IMR-90 (cell line): ENCODE results near the gene NEK11. TPM values are rescaled to one million over a fixed set of nuclear protein-coding genes. Genes with fewer than 3 reads are reported as not detected.

Experiments
- ATAC-seq: fragments of 200-7000 bp; cut with Tn5 transposase; 2 replicates; pipeline ENCODE4 v1.9.1; 2020; ENCODE audit warnings: low read depth, mild to moderate bottlenecking, moderate library complexity
- BruUV-seq: library from RNA; stranded (reverse); fragments of 400-500 nt; replicated peaks from 2 replicates; lab custom pipeline; 2021; lab: Mats Ljungman, UMichigan
- CTCF ChIA-PET: fragments of 300-600 bp; formaldehyde crosslinking; extraction: SDS; loops from one replicate; lab custom pipeline; 2021; ENCODE audit warnings: antibody characterized with exemption; lab: Yijun Ruan, JAX
- POLR2A ChIA-PET: fragments of 300-600 bp; sonication (Branson Sonifier 250); formaldehyde crosslinking; loops from one replicate; lab custom pipeline; 2022; ENCODE audit warnings: antibody characterized with exemption; ENCODE audit not compliant: unreplicated experiment; lab: Charles Lee
- DNase-seq: peaks from one replicate; pipeline ENCODE4 v3.0.0; 2013
- H2AFZ ChIP-seq: replicated peaks from 2 replicates; pipeline ENCODE3; 2013; ENCODE audit warnings: low read length, mild to moderate bottlenecking; ENCODE audit not compliant: poor library complexity
- H2AK5ac ChIP-seq: 2 replicates; pipeline ENCODE4 v1.6.1; 2013; ENCODE audit warnings: low read depth, low read length, inconsistent platforms
- H2AK9ac ChIP-seq: replicated peaks from 2 replicates; pipeline ENCODE3; 2013; ENCODE audit warnings: mild to moderate bottlenecking, low read depth, low read length, moderate library complexity; ENCODE audit not compliant: poor library complexity
- H2BK120ac ChIP-seq: 2 replicates; pipeline ENCODE4 v1.6.1; 2013; ENCODE audit warnings: low read depth, low read length, inconsistent platforms
- H2BK15ac ChIP-seq: 3 replicates; pipeline ENCODE4 v1.6.1; 2013; ENCODE audit warnings: low read depth, low read length, inconsistent platforms
- H2BK20ac ChIP-seq: 2 replicates; pipeline ENCODE4 v1.6.1; 2013; ENCODE audit warnings: low read depth, mild to moderate bottlenecking, inconsistent platforms, low read length, moderate library complexity
- H2BK5ac ChIP-seq: 2 replicates; pipeline ENCODE4 v1.6.1; 2013; ENCODE audit warnings: mild to moderate bottlenecking, low read depth, low read length, inconsistent platforms; ENCODE audit not compliant: poor library complexity, severe bottlenecking
- H3K14ac ChIP-seq: replicated peaks from 2 replicates; pipeline ENCODE4 v1.6.1; 2013; ENCODE audit warnings: low read depth, low read length, inconsistent platforms
- H3K18ac ChIP-seq: 2 replicates; pipeline ENCODE4 v1.6.1; 2013; ENCODE audit warnings: low read depth, low read length, control low read depth
- H3K23ac ChIP-seq: 2 replicates; pipeline ENCODE4 v1.6.1; 2013; ENCODE audit warnings: low read depth, low read length, inconsistent platforms
- H3K27ac ChIP-seq: 2 replicates; pipeline ENCODE4 v1.5.1; 2013; ENCODE audit warnings: mild to moderate bottlenecking, control low read depth, low read length; ENCODE audit not compliant: insufficient read depth
- H3K27me3 ChIP-seq: 2 replicates; pipeline ENCODE4 v1.6.1; 2013; ENCODE audit warnings: low read length; ENCODE audit not compliant: control insufficient read depth, insufficient read depth
- H3K36me3 ChIP-seq: 2 replicates; pipeline ENCODE4 v1.6.1; 2013; ENCODE audit warnings: low read length, mixed read lengths; ENCODE audit not compliant: control insufficient read depth, insufficient read depth
- H3K4ac ChIP-seq: 2 replicates; pipeline ENCODE4 v1.6.1; 2013; ENCODE audit warnings: low read depth, low read length, inconsistent platforms
- H3K4me1 ChIP-seq: 2 replicates; pipeline ENCODE4 v1.6.1; 2013; ENCODE audit warnings: low read length, mixed read lengths; ENCODE audit not compliant: control insufficient read depth, insufficient read depth
- H3K4me2 ChIP-seq: 2 replicates; pipeline ENCODE4 v1.6.1; 2013; ENCODE audit warnings: low read depth, mild to moderate bottlenecking, control low read depth, low read length, moderate library complexity
- H3K4me3 ChIP-seq: 2 replicates; pipeline ENCODE4 v1.5.1; 2013; ENCODE audit warnings: low read depth, mild to moderate bottlenecking, control low read depth, low read length, moderate library complexity; ENCODE audit not compliant: insufficient read depth
- H3K56ac ChIP-seq: 2 replicates; pipeline ENCODE4 v1.6.1; 2013; ENCODE audit warnings: low read length, inconsistent platforms; ENCODE audit not compliant: insufficient read depth; ENCODE audit errors: extremely low read depth
- H3K79me1 ChIP-seq, 2 experiments: 2 replicates each; pipeline ENCODE4 v1.6.1; 2013; ENCODE audit warnings: low read length in 2 of 2, inconsistent platforms in 1 of 2, low read depth in 1 of 2
- H3K9ac ChIP-seq: 2 replicates; pipeline ENCODE4 v1.6.1; 2013; ENCODE audit warnings: low read depth, low read length, control low read depth
- H3K9me1 ChIP-seq: 2 replicates; pipeline ENCODE4 v1.6.1; 2013; ENCODE audit warnings: low read length, inconsistent platforms; ENCODE audit not compliant: insufficient read depth
- H3K9me3 ChIP-seq: 2 replicates; pipeline ENCODE4 v1.6.1; 2013; ENCODE audit warnings: low read length; ENCODE audit not compliant: control insufficient read depth, insufficient read depth
- H4K20me1 ChIP-seq: 2 replicates; pipeline ENCODE4 v1.6.1; 2013; ENCODE audit warnings: low read length, inconsistent platforms; ENCODE audit not compliant: insufficient read depth
- H4K5ac ChIP-seq: 2 replicates; pipeline ENCODE4 v1.6.1; 2013; ENCODE audit warnings: mild to moderate bottlenecking, low read depth, low read length, control low read depth
- H4K8ac ChIP-seq, 2 experiments: 2 replicates each; pipeline ENCODE4 v1.6.1; 2013; ENCODE audit warnings: low read depth in 2 of 2, low read length in 2 of 2, control low read depth in 1 of 2, inconsistent platforms in 1 of 2
- H4K91ac ChIP-seq: 2 replicates; pipeline ENCODE4 v1.6.1; 2013; ENCODE audit warnings: low read depth, low read length, inconsistent platforms; ENCODE audit not compliant: insufficient read depth
- BHLHE40 ChIP-seq: fragments of 150-350 bp; IDR thresholded peaks from 2 replicates; pipeline ENCODE4 v1.6.1; 2016; ENCODE audit warnings: mild to moderate bottlenecking, low read depth, low read length
- CEBPB ChIP-seq: IDR thresholded peaks from 2 replicates; pipeline ENCODE4 v1.6.1; 2012; ENCODE audit warnings: low read depth, low read length, improper control_type of control experiment
- CHD1 ChIP-seq: IDR thresholded peaks from 2 replicates; pipeline ENCODE4 v1.6.1; 2012; ENCODE audit warnings: low read depth, low read length, improper control_type of control experiment
- FOS ChIP-seq: fragments of 150-350 bp; IDR thresholded peaks from 2 replicates; pipeline ENCODE4 v1.6.1; 2016; ENCODE audit warnings: low read depth, low read length
- MAFK ChIP-seq: IDR thresholded peaks from 2 replicates; pipeline ENCODE4 v1.6.1; 2012; ENCODE audit warnings: low read depth, low read length, improper control_type of control experiment
- MAZ ChIP-seq: IDR thresholded peaks from 2 replicates; pipeline ENCODE4 v1.6.1; 2012; ENCODE audit warnings: low read depth, mild to moderate bottlenecking, low read length, improper control_type of control experiment, moderate library complexity, borderline replicate concordance
- MXI1 ChIP-seq: IDR thresholded peaks from 2 replicates; pipeline ENCODE4 v1.6.1; 2012; ENCODE audit warnings: low read depth, mild to moderate bottlenecking, low read length, moderate library complexity, borderline replicate concordance
- NFE2L2 ChIP-seq: fragments of 150-350 bp; IDR thresholded peaks from 2 replicates; pipeline ENCODE4 v1.6.1; 2016; ENCODE audit warnings: low read depth, mild to moderate bottlenecking, low read length
- POLR2A ChIP-seq: IDR thresholded peaks from 2 replicates; pipeline ENCODE4 v1.6.1; 2012; ENCODE audit warnings: mild to moderate bottlenecking, low read depth, low read length
- RAD21 ChIP-seq: IDR thresholded peaks from 2 replicates; pipeline ENCODE4 v1.6.1; 2012; ENCODE audit warnings: low read length, improper control_type of control experiment
- RCOR1 ChIP-seq: IDR thresholded peaks from 2 replicates; pipeline ENCODE4 v1.6.1; 2012; ENCODE audit warnings: mild to moderate bottlenecking, low read length, improper control_type of control experiment; ENCODE audit not compliant: insufficient replicate concordance
- RFX5 ChIP-seq: IDR thresholded peaks from 2 replicates; pipeline ENCODE4 v1.8.0; 2012; ENCODE audit warnings: low read depth, mild to moderate bottlenecking, low read length, moderate library complexity
- SMC3 ChIP-seq: fragments of 150-350 bp; IDR thresholded peaks from 2 replicates; pipeline ENCODE4 v1.6.1; 2016; ENCODE audit warnings: low read depth, mild to moderate bottlenecking, antibody characterized with exemption, low read length, moderate library complexity
- WGBS, 2 experiments: methylation state at CpG; one replicate each; pipeline versions ENCODE4 v1.1.5 to v1.1.7; 2013; ENCODE audit warnings: missing lambda C conversion rate in 2 of 2; ENCODE audit not compliant: insufficient read length in 1 of 2; ENCODE audit errors: extremely low coverage in 2 of 2; 5-methylcytosine and 5-hydroxymethylcytosine counted together
- dilution Hi-C: fragments of 300-500 bp; cut with HindIII; formaldehyde crosslinking; loops from one replicate; pipeline ENCODE4 v1.14.3; 2018; ENCODE audit warnings: low sequenced_read_pairs; ENCODE audit not compliant: unreplicated experiment
- in situ Hi-C: fragments of 300-500 bp; cut with MboI; formaldehyde crosslinking; loops from 3 replicates; pipeline ENCODE4 v1.14.3; 2019; ENCODE audit warnings: low sequenced_read_pairs, inconsistent platforms, mixed read lengths
- intact Hi-C: fragments of 100-400 bp; cut with micrococcal nuclease; formaldehyde crosslinking; loops from 2 replicates; pipeline ENCODE4 v1.10.0; 2022
- polyA plus RNA-seq, 3 experiments: library from polyadenylated mRNA; depleted of rRNA; stranded (reverse); fragments of >200 nt; gene quantifications; 2 replicates each; pipeline ENCODE4 v1.2.3, GENCODE V29; 2012; ENCODE audit warnings: low replicate concordance in 1 of 3
- total RNA-seq: library from RNA; depleted of rRNA; stranded (reverse); fragments of >200 nt; gene quantifications from 2 replicates; pipeline ENCODE4 v1.2.3, GENCODE V29; 2012
- TF ChIP-seq, protein P1 (sequence below): conservative IDR thresholded peaks from 2 replicates; pipeline ENCODE4 v1.5.1; 2012; ENCODE audit warnings: mild to moderate bottlenecking, low read depth, low read length, improper control_type of control experiment
- TF ChIP-seq, protein P2 (sequence below): fragments of 150-350 bp; IDR thresholded peaks from 2 replicates; pipeline ENCODE4 v1.6.1; 2016; ENCODE audit warnings: low read depth, mild to moderate bottlenecking, low read length, moderate library complexity, borderline replicate concordance
- TF ChIP-seq, protein P3 (sequence below): fragments of 150-350 bp; IDR thresholded peaks from 2 replicates; pipeline ENCODE4 v1.6.1; 2017; ENCODE audit warnings: mild to moderate bottlenecking, antibody characterized with exemption, low read length, low read depth

NEK11 gene
- total and polyA plus RNA-seq, 2 of the 4 experiments (the other 2 are of a cell fraction): 1.1 to 1.6 TPM

DNA sequence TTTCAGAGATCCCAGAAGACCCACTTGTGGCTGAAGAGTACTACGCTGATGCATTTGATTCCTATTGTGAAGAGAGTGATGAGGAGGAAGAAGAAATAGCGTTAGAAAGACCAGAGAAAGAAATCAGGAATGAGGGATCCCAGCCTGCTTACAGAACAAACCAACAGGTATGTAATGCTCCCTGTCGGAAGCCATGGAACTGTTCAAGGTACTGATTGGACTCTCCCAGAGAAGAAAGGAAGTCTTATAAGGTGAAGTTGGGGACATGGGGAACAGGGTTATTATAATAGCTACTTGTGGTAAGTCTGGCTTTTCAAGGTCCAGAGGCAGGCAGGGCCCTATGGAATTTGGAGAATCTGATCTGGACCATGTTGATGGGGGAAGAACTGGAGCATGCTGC is 201.8 kb downstream of the NEK11 start:
- Histone ChIP-seq H2BK20ac (no peak overlapping the region), H3K9ac (no peak overlapping the region), H3K36me3 (no peaks in the 10 kb centered on the region), H3K27ac (no peak overlapping the region), H3K9me3 (no peaks in the 10 kb centered on the region), H4K91ac (no peak overlapping the region), H4K20me1 (no peaks in the 10 kb centered on the region), H4K8ac (no peak overlapping the region), H3K4ac (no peak overlapping the region), H3K56ac (no peak overlapping the region), H3K4me2 (no peak overlapping the region), H3K4me3 (no peak overlapping the region), H3K9me1 (no peaks in the 10 kb centered on the region), H2BK15ac (no peak overlapping the region), H4K5ac (no peak overlapping the region), H2AFZ (no peak overlapping the region), H3K14ac (no peak overlapping the region), H2AK5ac (no peak overlapping the region), H3K79me1 (no peaks in the 10 kb centered on the region), H3K23ac (no peak overlapping the region), H3K4me1 (no peaks in the 10 kb centered on the region), H2AK9ac (no peak overlapping the region), H2BK120ac (no peak overlapping the region), H3K18ac (no peak overlapping the region), H2BK5ac (no peak overlapping the region), H3K27me3 (no peaks in the 10 kb centered on the region)
- intact Hi-C loops (loop anchor here (10.0 kb wide), 1 partner anchor 194 kb away; no protein-coding TSS in a partner anchor), in situ Hi-C loops (no loop called here), dilution Hi-C loops (no loop called here)
- POLR2A ChIA-PET: no interaction called here
- WGBS, 2 experiments: no CpG with 5 or more reads among the region's 3 CpGs
- ATAC-seq (no peak), DNase-seq (no peak)
- TF ChIP-seq, protein P1, sequence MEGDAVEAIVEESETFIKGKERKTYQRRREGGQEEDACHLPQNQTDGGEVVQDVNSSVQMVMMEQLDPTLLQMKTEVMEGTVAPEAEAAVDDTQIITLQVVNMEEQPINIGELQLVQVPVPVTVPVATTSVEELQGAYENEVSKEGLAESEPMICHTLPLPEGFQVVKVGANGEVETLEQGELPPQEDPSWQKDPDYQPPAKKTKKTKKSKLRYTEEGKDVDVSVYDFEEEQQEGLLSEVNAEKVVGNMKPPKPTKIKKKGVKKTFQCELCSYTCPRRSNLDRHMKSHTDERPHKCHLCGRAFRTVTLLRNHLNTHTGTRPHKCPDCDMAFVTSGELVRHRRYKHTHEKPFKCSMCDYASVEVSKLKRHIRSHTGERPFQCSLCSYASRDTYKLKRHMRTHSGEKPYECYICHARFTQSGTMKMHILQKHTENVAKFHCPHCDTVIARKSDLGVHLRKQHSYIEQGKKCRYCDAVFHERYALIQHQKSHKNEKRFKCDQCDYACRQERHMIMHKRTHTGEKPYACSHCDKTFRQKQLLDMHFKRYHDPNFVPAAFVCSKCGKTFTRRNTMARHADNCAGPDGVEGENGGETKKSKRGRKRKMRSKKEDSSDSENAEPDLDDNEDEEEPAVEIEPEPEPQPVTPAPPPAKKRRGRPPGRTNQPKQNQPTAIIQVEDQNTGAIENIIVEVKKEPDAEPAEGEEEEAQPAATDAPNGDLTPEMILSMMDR: no peak
- TF ChIP-seq FOS: no peak
- TF ChIP-seq SMC3: no peak
- TF ChIP-seq, protein P2, sequence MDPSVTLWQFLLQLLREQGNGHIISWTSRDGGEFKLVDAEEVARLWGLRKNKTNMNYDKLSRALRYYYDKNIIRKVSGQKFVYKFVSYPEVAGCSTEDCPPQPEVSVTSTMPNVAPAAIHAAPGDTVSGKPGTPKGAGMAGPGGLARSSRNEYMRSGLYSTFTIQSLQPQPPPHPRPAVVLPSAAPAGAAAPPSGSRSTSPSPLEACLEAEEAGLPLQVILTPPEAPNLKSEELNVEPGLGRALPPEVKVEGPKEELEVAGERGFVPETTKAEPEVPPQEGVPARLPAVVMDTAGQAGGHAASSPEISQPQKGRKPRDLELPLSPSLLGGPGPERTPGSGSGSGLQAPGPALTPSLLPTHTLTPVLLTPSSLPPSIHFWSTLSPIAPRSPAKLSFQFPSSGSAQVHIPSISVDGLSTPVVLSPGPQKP: no peak
- no peak for TF ChIP-seq POLR2A
- no peak for TF ChIP-seq MAFK
- TF ChIP-seq, protein P3, sequence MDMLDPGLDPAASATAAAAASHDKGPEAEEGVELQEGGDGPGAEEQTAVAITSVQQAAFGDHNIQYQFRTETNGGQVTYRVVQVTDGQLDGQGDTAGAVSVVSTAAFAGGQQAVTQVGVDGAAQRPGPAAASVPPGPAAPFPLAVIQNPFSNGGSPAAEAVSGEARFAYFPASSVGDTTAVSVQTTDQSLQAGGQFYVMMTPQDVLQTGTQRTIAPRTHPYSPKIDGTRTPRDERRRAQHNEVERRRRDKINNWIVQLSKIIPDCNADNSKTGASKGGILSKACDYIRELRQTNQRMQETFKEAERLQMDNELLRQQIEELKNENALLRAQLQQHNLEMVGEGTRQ: no peak
- no peak for TF ChIP-seq RAD21
- no peak for TF ChIP-seq BHLHE40
- no peak for TF ChIP-seq RFX5
- no peak for TF ChIP-seq MXI1
- TF ChIP-seq NFE2L2: no peak
- TF ChIP-seq CEBPB: no peak
- TF ChIP-seq RCOR1: no peak
- TF ChIP-seq CHD1: no peak
- TF ChIP-seq MAZ: no peak
- CTCF ChIA-PET: no interaction called here
- no TSS peak for BruUV-seq
